ENCODE data around the gene CHRM4. TPM values are rescaled to one million over a fixed set of nuclear protein-coding genes. Genes with fewer than 3 reads are reported as not detected.

Gene CHRM4
- total and polyA plus RNA-seq, 12 donors: 0.03 to 0.32 (median 0.30) TPM; not detected in 9

DNA sequence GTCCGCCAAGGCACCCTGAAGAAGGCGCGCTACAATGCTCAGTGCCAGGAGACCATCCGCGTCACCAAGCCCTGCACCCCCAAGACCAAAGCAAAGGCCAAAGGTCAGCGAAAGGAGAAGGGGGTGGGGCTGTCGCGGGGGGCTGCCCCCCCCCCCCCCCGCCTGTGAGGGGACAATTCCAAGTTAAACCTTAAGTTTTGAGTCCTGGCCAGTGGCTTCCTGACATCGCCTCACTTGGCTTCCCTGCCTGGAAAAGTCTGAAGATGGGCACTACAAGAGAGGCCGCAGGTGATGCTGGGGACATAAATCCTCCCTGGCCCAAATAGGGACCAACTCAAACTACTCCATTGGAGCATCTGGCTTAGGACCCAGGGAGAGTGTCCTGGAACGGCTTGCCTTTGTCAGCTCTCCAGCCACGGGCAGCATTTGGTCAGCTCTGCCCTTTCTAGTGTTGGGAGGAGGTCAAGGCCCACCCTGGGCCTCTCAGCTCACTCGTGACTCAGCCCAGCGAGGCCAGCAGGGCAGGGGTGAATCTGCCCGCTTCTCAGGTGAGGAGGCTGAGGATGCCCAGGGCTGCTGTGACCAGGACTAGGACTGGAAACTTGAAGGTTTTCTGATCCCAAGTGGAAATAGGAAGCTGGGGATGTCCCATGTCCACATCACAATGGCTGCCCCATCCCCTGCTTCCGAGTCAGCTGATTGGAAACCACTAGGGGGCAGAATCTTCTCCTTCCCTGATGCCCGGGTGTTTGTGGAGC lies 8.8 kb downstream of the CHRM4 start:
- Histone ChIP-seq H3K36me3 (peaks cover 0 to 11% (median 0%) of the 10 kb centered on the region in 9 donors), H3K4me1 (peaks cover 7 to 40% (median 20%) of the 10 kb centered on the region in 9 donors), H3K27me3 (peaks cover 0 to 43% (median 9%) of the 10 kb centered on the region in 7 donors), H3K9me3 (no peaks in the 10 kb centered on the region), H3K27ac (no peak overlapping the region), H3K4me3 (peak overlapping the region in 6 of 10 donors; percentile 72 to 89 (median 75))
- intact Hi-C loops (cut with DNase I): loop anchor here in 4 of 10 donors (10.0 kb wide), 2 partner anchors 222 to 232 kb away; partner anchors contain the start of genes ATG13 (in 3 of the 4) and HARBI1 (in 3 of the 4)
- 51 to 53% methylated on average over 17 to 18 of the region's 18 CpGs for WGBS, 2 donors
- peak; percentile 24 to 66 (median 58) for TF ChIP-seq CTCF (IDR thresholded peaks at IDR 0.05)
- DNase-seq (no peak), ATAC-seq (no peak)

DNA sequence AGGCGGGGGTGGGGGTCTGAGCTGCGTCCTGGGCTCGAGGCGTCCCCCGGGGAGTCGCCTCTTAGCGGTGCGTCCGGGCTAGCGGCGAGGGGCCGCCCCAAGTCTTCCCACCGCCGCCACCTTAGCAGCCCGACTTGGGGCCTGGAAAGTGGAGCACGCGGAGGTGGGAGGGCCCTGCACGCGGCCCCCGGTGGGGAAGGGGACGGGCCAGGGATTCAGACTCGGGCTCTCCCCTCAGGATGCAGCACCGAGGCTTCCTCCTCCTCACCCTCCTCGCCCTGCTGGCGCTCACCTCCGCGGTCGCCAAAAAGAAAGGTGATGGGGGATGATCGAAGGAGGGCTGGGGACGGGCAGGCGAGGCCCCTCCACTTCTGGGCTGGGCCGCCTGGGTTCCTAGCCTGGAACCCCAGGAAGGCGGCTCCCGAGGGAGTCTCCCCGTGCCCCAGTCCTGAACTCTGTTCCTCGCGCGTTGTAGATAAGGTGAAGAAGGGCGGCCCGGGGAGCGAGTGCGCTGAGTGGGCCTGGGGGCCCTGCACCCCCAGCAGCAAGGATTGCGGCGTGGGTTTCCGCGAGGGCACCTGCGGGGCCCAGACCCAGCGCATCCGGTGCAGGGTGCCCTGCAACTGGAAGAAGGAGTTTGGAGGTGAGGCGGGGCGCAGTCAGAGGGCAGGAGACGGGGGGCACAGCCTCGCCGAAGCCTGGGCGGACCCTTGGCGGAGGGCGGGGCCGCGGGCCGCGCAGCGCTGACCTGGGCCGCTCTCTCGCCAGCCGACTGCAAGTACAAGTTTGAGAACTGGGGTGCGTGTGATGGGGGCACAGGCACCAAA lies 9.5 kb downstream of the CHRM4 start:
- no peaks in the 10 kb centered on the region for H3K9me3 ChIP-seq
- ATAC-seq: no peak
- 3 to 6% methylated on average over 60 to 66 of the region's 66 CpGs for WGBS, 2 donors
- H3K36me3 ChIP-seq: peaks cover 0 to 19% (median 0%) of the 10 kb centered on the region in 9 donors
- TF ChIP-seq CTCF (IDR thresholded peaks at IDR 0.05): no peak
- peaks cover 0 to 35% (median 6%) of the 10 kb centered on the region in 7 donors for H3K27me3 ChIP-seq
- H3K4me3 ChIP-seq: peak overlapping the region; percentile 4 to 89 (median 73)
- peak overlapping the region in 2 of 10 donors; percentile 40 to 93 for H3K27ac ChIP-seq
- DNase-seq: peak in 1 of 2 donors; percentile 18
- H3K4me1 ChIP-seq: peaks cover 7 to 35% (median 20%) of the 10 kb centered on the region in 9 donors
- intact Hi-C loops (cut with DNase I): loop anchor here in 4 of 10 donors (10.0 kb wide), 2 partner anchors 223 to 233 kb away; partner anchors contain the start of genes ATG13 (in 3 of the 4) and HARBI1 (in 3 of the 4)

DNA sequence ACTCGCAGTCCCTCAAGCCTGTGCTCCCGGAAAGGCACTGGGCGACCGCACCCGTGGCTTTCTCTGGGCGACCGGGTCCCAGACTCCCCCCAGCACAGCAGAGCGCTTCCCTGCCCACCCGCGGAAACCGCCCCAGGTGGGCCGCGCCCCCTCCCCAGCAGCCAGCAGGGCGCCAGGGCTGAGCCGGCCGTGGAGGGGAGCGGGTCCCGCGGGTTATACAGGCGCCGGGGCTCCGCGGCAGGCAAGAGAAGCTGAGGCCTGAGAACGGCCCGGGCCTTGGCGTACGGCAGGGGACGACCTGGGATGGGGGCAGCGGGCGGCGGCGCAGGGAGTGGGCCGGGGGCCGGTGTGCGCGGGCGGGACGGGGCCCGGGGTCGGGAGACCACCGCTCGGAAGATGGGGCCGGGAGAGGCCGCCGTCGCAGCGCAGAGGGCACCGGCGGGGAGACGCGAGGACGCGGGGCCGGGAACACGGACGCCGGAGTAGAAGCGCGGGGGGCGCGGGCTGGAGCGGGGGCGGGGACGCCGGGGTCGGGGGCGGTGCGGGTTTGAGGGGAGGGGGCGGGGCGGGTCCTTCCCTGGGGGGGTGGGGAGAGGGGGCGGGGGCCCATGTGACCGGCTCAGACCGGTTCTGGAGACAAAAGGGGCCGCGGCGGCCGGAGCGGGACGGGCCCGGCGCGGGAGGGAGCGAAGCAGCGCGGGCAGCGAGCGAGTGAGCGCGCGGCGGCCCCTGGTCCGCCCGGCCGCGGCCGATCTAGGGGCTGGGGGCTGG lies 10.3 kb downstream of the CHRM4 start, which contains the start of gene MDK:
Gene MDK, plus strand, starts transcription at position 622 of the 771 bp plus-strand sequence. CDS start 389 bp downstream, outside the sequence.
- WGBS, 2 donors: 0 to 1% methylated on average over 70 to 92 of the region's 96 CpGs
- peak in 7 of 8 donors; percentile 1 to 9 (median 3) for ATAC-seq

More for the DNA sequence above, 10.3 kb downstream of the CHRM4 start, which contains the start of gene MDK:
- intact Hi-C loops (cut with DNase I): loop anchor here in 4 of 10 donors (10.0 kb wide), 2 partner anchors 224 to 234 kb away; partner anchors contain the start of genes ATG13 (in 3 of the 4) and HARBI1 (in 3 of the 4)
- Histone ChIP-seq H3K36me3 (peaks cover 0 to 27% (median 5%) of the 10 kb centered on the region in 9 donors), H3K9me3 (no peaks in the 10 kb centered on the region), H3K4me3 (peak within 1 kb of the TSS; percentile 67 to 89 (median 74)), H3K27me3 (peaks cover 0 to 27% (median 6%) of the 10 kb centered on the region in 7 donors), H3K27ac (peak within 1 kb of the TSS; percentile 49 to 93 (median 82)), H3K4me1 (peaks cover 7 to 35% (median 20%) of the 10 kb centered on the region in 9 donors)
- TF ChIP-seq CTCF (IDR thresholded peaks at IDR 0.05): no peak
- DNase-seq: peak in 1 of 2 donors; percentile 32

Data from heart right ventricle (tissue), 16 donors.